Measurements from ENCODE around the gene PGA3. TPM values are rescaled to one million over a fixed set of nuclear protein-coding genes. Genes with fewer than 3 reads are reported as not detected.
"Not testable (repeated sequence)": the region's sequence is repeated elsewhere in the genome, so short reads cannot be mapped to it uniquely, and the experiment has no call there.

PGA3 gene
- total RNA-seq, 1 donor, result not detected

- not testable (repeated sequence) for H4K20me1 ChIP-seq (ENCODE audit: insufficient read depth, low read length); H3K27me3 ChIP-seq (ENCODE audit: insufficient read depth, low read length); H3K4me3 ChIP-seq (ENCODE audit: insufficient read depth, low read length); H3K9me3 ChIP-seq (ENCODE audit: low read depth, low read length); DNase-seq (ENCODE audit: insufficient read length, low spot score, missing footprints); H2AFZ ChIP-seq (ENCODE audit: low read length); H3K36me3 ChIP-seq (ENCODE audit: insufficient read depth, low read length); H3K4me2 ChIP-seq (ENCODE audit: insufficient read depth, low read length); H3K27ac ChIP-seq (ENCODE audit: low read depth, low read length); H3K79me2 ChIP-seq (ENCODE audit: insufficient read depth, low read length); H3K4me1 ChIP-seq (ENCODE audit: insufficient read depth, low read length)
These were observed 7.3 kb downstream of the PGA3 start for GRCh38 chr11:61210629-61211028.

- not testable (repeated sequence) for H2AFZ ChIP-seq (ENCODE audit: low read length); H3K27ac ChIP-seq (ENCODE audit: low read depth, low read length); H3K27me3 ChIP-seq (ENCODE audit: insufficient read depth, low read length); H3K9me3 ChIP-seq (ENCODE audit: low read depth, low read length); H3K36me3 ChIP-seq (ENCODE audit: insufficient read depth, low read length); DNase-seq (ENCODE audit: insufficient read length, low spot score, missing footprints); H4K20me1 ChIP-seq (ENCODE audit: insufficient read depth, low read length); H3K4me2 ChIP-seq (ENCODE audit: insufficient read depth, low read length); H3K79me2 ChIP-seq (ENCODE audit: insufficient read depth, low read length); H3K4me3 ChIP-seq (ENCODE audit: insufficient read depth, low read length); H3K4me1 ChIP-seq (ENCODE audit: insufficient read depth, low read length)
These were observed 8.1 kb downstream of the PGA3 start for GRCh38 chr11:61211327-61211952.

DNA sequence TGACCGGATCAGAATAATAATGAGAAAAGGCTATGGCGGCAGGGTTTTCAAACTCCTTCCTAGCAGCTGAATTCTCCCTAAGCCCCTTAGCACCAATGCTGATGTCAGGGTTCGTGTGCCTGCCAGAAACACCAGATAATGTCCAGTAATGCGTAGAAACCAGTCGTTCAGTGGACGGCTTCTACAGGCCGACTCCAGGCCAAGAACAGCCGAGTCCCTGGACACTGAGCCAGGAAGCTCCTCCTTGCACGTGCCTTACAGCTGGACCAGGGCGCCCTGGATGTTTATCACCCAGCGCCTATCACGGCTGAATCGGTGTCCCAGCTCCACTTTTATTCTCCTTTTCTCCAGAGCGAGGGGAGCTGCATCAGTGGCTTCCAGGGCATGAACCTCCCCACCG is 8.9 kb downstream of the PGA3 start:
- not testable (repeated sequence) for H3K4me2 ChIP-seq (ENCODE audit: insufficient read depth, low read length); H4K20me1 ChIP-seq (ENCODE audit: insufficient read depth, low read length); H3K36me3 ChIP-seq (ENCODE audit: insufficient read depth, low read length); H3K4me3 ChIP-seq (ENCODE audit: insufficient read depth, low read length); H2AFZ ChIP-seq (ENCODE audit: low read length); H3K79me2 ChIP-seq (ENCODE audit: insufficient read depth, low read length); H3K27ac ChIP-seq (ENCODE audit: low read depth, low read length); DNase-seq (ENCODE audit: insufficient read length, low spot score, missing footprints); H3K4me1 ChIP-seq (ENCODE audit: insufficient read depth, low read length); H3K9me3 ChIP-seq (ENCODE audit: low read depth, low read length); H3K27me3 ChIP-seq (ENCODE audit: insufficient read depth, low read length)

DNA sequence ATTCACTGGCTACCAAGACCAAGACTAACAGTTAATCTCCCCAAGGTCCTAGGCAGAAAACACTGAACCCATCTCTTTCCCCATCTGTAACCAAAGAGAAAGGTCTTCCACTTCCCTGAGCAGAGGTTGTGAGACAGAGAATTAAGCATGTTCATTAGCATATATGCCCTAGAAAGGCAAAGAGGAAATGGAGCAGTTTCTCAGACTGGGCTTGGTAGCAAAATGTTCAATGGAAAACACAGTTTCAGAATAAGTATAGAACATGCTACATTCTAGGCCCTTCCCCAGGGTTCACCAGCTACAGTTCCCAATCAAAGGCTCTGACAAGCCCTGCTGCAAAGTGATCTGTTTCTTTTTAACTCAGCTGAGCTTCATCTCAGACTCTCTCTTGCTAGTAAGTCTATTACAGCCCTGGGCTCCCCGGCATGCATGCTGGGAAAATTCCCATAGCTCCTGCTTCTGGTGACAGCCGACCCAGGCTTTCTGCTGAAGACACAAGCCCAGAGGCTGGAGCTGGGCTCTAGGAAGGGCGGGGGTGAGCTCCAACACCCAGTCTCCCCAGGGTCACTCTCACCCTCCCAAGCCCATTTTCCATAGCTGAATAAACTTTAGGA is 10.5 kb downstream of the PGA3 start:
- H2AFZ ChIP-seq (ENCODE audit: low read length); H4K20me1 ChIP-seq (ENCODE audit: insufficient read depth, low read length); H3K36me3 ChIP-seq (ENCODE audit: insufficient read depth, low read length); H3K4me2 ChIP-seq (ENCODE audit: insufficient read depth, low read length); H3K4me3 ChIP-seq (ENCODE audit: insufficient read depth, low read length); H3K4me1 ChIP-seq (ENCODE audit: insufficient read depth, low read length); H3K27me3 ChIP-seq (ENCODE audit: insufficient read depth, low read length); H3K9me3 ChIP-seq (ENCODE audit: low read depth, low read length); H3K79me2 ChIP-seq (ENCODE audit: insufficient read depth, low read length); H3K27ac ChIP-seq (ENCODE audit: low read depth, low read length); DNase-seq (ENCODE audit: insufficient read length, low spot score, missing footprints): not testable (repeated sequence)

DNA sequence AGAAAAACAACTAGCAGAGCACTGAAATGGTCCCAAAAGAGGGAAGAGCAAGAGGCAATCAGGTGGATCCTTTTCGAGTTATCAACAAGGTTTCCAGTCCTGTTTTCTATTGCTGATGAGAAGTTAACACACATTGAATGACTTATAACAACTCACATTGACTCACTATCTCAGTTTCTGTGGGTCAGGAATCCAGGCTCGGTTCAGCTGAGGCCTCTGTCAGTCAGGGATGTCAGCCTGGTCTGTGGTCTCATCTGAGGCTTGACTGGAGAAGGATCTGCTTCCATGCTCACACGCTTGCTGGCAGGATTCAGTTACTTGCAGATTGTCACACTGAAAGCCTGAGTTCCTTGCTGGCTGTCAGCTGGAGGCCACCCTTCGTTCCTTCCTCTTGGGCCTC is 15.0 kb downstream of the PGA3 start:
- H3K9me3 ChIP-seq (ENCODE audit: low read depth, low read length); H3K79me2 ChIP-seq (ENCODE audit: insufficient read depth, low read length); H4K20me1 ChIP-seq (ENCODE audit: insufficient read depth, low read length); H3K4me2 ChIP-seq (ENCODE audit: insufficient read depth, low read length); DNase-seq (ENCODE audit: insufficient read length, low spot score, missing footprints); H3K27me3 ChIP-seq (ENCODE audit: insufficient read depth, low read length); H3K36me3 ChIP-seq (ENCODE audit: insufficient read depth, low read length); H3K4me3 ChIP-seq (ENCODE audit: insufficient read depth, low read length); H3K27ac ChIP-seq (ENCODE audit: low read depth, low read length); H3K4me1 ChIP-seq (ENCODE audit: insufficient read depth, low read length); H2AFZ ChIP-seq (ENCODE audit: low read length): not testable (repeated sequence)

GRCh38 chr11:61219016-61219415 is 15.7 kb downstream of the PGA3 start:
- H3K4me2 ChIP-seq (ENCODE audit: insufficient read depth, low read length); H2AFZ ChIP-seq (ENCODE audit: low read length); H3K27ac ChIP-seq (ENCODE audit: low read depth, low read length); H3K27me3 ChIP-seq (ENCODE audit: insufficient read depth, low read length); H3K9me3 ChIP-seq (ENCODE audit: low read depth, low read length); H3K4me3 ChIP-seq (ENCODE audit: insufficient read depth, low read length); H4K20me1 ChIP-seq (ENCODE audit: insufficient read depth, low read length); H3K4me1 ChIP-seq (ENCODE audit: insufficient read depth, low read length); H3K79me2 ChIP-seq (ENCODE audit: insufficient read depth, low read length); H3K36me3 ChIP-seq (ENCODE audit: insufficient read depth, low read length); DNase-seq (ENCODE audit: insufficient read length, low spot score, missing footprints): not testable (repeated sequence)

DNA sequence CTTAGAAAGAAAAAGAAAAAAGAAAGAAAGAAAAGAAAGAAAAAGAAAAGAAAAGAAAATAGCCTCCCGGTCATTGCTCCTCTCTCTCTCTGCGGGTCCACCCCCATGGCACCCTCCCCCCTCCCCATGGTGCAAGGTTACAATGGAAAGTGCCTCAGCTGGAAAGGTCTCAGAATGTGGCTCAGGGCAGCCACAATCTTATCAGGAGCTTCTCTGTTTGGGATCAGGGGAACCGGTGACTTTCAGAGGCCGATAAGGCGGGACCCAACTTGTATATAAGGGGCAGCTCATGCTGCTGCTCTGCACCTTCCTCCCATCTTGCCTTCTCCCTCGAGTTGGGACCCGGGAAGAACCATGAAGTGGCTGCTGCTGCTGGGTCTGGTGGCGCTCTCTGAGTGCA is 18.7 kb downstream of the PGA3 start, which contains the start of gene PGA4:
PGA4 (plus strand) TSS at position 301 of the 400 bp plus-strand sequence; CDS start at position 355, 54 bp downstream.
- not testable (repeated sequence) for H3K4me3 ChIP-seq (ENCODE audit: insufficient read depth, low read length); H3K4me1 ChIP-seq (ENCODE audit: insufficient read depth, low read length); H3K4me2 ChIP-seq (ENCODE audit: insufficient read depth, low read length); H3K9me3 ChIP-seq (ENCODE audit: low read depth, low read length); H4K20me1 ChIP-seq (ENCODE audit: insufficient read depth, low read length); DNase-seq (ENCODE audit: insufficient read length, low spot score, missing footprints); H3K36me3 ChIP-seq (ENCODE audit: insufficient read depth, low read length); H3K79me2 ChIP-seq (ENCODE audit: insufficient read depth, low read length); H3K27me3 ChIP-seq (ENCODE audit: insufficient read depth, low read length); H3K27ac ChIP-seq (ENCODE audit: low read depth, low read length); H2AFZ ChIP-seq (ENCODE audit: low read length)

GRCh38 chr11:61222692-61223091 is 19.4 kb downstream of the PGA3 start:
- not testable (repeated sequence) for H3K9me3 ChIP-seq (ENCODE audit: low read depth, low read length); H3K4me1 ChIP-seq (ENCODE audit: insufficient read depth, low read length); H3K4me2 ChIP-seq (ENCODE audit: insufficient read depth, low read length); DNase-seq (ENCODE audit: insufficient read length, low spot score, missing footprints); H3K27me3 ChIP-seq (ENCODE audit: insufficient read depth, low read length); H4K20me1 ChIP-seq (ENCODE audit: insufficient read depth, low read length); H3K79me2 ChIP-seq (ENCODE audit: insufficient read depth, low read length); H3K4me3 ChIP-seq (ENCODE audit: insufficient read depth, low read length); H3K36me3 ChIP-seq (ENCODE audit: insufficient read depth, low read length); H2AFZ ChIP-seq (ENCODE audit: low read length); H3K27ac ChIP-seq (ENCODE audit: low read depth, low read length)

DNA sequence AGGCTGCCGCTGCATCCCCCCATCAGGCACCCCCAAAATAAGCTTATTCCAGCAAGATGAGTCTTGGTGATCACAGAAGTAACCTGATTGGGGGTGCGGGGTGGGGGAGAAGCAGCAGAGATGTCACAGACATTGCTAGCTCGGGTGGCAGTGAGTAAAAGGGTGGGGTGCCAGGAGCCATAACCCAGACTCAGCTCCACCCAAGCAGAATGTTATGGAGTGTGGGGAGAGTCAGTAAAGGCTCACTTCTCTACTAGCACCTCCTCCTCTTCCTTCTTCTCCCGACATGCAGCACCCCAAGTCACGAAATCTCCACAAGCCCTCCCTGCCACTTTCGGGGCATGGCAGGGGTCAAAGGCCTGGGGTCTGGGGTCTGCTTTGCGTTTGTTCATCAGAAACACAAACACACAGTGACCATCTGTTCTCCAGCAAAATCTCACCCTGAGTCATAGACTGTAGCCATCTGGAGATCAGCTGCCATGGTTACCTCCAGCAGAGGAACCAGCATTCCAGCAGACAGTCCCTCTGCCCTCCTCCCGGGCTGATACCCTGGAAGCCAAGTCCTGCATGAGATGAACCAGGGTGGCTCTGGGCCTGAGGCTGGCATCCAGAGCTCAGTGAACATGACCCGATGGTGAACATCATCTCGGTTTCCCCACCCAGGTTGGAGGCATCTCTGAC is 23.3 kb downstream of the PGA3 start:
- not testable (repeated sequence) for H3K4me2 ChIP-seq (ENCODE audit: insufficient read depth, low read length); H4K20me1 ChIP-seq (ENCODE audit: insufficient read depth, low read length); H3K36me3 ChIP-seq (ENCODE audit: insufficient read depth, low read length); H3K4me1 ChIP-seq (ENCODE audit: insufficient read depth, low read length); H3K4me3 ChIP-seq (ENCODE audit: insufficient read depth, low read length); H3K27me3 ChIP-seq (ENCODE audit: insufficient read depth, low read length); H3K27ac ChIP-seq (ENCODE audit: low read depth, low read length); DNase-seq (ENCODE audit: insufficient read length, low spot score, missing footprints); H2AFZ ChIP-seq (ENCODE audit: low read length); H3K9me3 ChIP-seq (ENCODE audit: low read depth, low read length); H3K79me2 ChIP-seq (ENCODE audit: insufficient read depth, low read length)
